HG02973 (cell line): ENCODE results near the gene COMP.

ENCODE experiments used
- ATAC-seq: cut with Tn5 transposase; IDR thresholded peaks from one replicate; pipeline ENCODE4 v1.9.1; 2021; ENCODE audit warnings: moderate library complexity; ENCODE audit not compliant: unreplicated experiment

Gene COMP

DNA sequence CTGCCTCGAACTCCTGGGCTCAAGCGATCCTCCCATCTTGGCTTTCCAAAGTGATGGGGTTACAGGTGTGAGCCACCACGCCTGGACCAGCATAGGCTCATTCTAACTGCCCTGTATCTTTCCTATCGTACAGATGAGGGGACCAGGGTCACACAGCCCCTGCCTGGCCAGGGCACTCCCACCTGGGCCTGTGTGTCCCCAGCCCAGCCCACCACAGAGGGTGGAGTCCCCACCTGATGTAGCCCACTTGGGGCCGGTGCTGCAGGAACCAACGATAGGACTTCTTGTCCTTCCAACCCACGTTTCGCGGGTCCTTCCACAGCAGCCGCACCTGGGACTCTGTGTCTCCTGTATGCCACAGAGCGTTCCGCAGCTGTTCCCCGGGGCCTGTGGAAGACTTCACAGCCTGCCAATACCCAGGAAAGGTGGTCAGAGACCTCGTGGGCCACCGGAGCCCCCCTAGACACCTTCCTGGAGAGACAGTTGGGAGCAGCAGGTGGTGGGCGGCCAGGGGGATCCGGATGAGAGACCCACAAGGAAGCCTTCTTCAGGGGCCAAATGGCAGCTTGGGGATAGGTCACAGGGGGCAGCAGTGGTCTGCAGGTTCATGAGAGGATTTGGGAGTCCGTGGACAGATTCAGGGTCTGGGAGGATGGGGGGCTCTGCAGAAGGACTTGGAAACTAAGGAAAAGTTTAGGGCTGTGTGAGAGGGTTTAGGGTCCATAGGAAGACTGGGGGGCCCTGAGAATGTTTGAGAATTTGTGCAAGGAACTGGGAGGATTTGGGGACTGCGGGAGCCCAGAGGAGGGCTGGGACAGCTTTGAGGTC is 6.9 kb downstream of the COMP start:
- no peak for ATAC-seq

DNA sequence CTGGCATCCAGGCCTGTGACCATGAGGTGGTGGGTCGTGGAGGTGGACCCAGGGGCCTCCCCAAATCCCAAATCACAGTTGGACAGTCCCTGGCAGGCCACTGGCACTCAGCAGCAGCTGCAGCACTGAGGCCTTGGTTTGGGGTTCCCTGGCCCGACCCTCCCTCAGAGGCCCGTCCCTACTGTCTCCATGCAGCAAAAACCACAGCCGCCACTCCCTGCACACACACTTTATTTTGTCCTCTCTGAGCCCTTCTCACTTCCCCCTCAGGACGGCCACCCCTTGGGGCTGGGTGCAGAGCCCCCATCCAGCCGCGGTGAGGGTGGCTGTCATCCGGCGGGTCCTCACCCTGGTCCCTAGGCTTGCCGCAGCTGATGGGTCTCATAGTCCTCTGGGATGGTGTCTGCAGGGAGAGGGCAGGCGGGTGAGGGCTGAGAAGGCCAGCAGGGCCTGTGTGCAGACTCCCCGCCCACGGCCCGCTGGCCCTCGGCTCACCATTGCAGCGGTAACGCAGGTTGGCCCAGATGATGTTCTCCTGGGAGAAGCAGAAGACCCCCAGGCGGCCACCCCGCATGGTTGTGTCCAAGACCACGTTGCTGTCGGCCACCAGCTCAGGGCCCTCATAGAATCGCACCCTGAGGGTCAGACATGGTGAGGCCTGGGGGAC is 8.4 kb downstream of the COMP start:
- no peak for ATAC-seq

DNA sequence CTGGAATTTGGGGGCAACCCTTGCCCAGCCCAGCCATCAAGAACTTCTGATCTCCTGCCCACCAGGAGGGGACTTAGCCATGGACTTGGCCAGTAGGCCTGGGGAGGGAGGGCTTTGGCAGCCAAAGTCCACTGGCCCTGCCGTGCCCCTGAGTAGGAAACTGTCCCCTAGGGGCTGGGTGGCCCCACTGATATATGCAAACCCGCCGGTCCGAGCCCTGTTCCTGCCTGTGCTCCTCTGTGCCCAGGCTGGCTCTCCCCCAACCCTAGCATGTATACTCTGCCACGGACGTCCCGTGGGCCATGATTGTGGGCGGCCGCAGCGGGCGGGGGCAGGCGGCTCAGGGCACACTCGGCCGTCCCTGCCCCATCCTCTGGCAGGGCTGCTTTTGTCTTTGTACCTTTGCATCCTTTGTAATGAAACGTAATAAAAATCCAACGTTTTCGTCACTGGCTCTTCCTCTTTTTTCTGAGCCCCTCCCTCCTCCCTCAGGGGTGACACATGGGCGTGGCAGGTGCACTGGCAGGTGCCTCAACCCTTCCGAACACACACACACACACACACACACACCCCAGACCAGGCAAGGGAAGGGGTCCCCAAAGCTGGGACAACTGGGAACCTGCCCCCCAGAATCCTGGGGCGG is 9.1 kb downstream of the COMP start:
- ATAC-seq = no peak

DNA sequence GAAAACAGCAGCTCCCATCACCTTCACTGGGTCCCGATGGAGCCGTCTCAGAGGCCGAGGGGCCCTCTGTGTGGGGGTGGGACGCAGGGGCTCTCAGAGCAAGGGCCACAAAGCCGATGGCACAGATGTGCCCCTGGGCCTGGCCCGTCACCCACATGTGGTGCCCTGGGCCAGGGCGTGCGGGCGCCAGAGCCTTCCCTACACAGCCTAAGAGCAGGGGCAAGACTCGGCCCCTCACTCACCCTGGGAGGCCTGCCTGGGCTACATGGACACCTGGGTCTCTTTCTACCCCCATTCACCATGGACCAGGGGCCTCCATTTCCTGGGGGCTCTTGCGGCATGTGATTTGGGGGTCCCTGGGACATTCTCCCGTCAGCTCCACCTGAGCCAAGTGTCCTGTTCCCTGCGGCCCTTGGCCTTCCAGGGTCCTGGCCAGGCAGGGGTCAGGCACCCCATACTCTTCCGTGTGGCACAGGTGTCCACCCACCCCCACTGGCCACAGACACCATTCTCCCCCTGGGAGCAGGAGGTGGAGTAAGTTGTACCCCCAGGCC is 10.0 kb downstream of the COMP start:
- ATAC-seq = no peak

DNA sequence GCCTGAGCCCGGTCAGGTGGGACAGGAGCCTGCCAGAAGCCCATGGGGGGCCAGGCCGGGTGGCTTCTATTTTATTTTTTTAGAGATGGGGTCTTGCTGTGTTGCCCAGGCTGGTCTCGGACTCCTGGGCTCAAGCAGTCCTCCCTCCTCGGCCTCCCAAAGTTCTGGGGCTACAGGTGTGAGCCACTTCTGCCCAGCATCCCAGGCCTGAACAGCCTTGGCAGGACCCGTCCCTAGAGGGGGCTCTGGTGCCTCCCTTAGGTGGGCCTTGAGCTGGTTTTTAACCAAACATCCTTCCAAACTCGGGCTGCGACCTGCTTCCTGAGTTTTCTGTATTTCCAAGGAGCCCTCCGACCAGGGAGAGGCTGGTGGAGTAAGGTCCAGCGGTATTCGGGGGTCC is 10.5 kb downstream of the COMP start:
- no peak for ATAC-seq

DNA sequence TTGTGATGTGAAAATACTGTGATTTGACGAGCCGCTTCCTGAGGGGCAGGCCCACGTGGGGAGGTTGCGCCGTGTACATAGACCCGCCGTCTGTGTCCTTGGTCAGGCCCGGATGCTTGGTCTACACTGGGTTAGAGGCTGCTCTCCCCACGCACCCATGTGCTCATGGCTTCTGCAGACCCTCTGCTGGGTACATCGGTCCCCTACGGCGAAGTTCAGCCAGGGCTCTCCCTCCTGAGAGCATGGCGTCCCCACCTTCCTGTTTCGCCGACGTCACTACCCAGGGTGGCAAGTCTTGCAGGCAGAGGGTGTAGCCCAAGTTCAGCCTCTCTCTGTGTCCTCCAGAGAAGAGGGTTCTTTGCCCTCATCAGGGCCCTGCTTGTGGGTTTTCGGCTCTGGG is 11.0 kb downstream of the COMP start:
- no peak for ATAC-seq

DNA sequence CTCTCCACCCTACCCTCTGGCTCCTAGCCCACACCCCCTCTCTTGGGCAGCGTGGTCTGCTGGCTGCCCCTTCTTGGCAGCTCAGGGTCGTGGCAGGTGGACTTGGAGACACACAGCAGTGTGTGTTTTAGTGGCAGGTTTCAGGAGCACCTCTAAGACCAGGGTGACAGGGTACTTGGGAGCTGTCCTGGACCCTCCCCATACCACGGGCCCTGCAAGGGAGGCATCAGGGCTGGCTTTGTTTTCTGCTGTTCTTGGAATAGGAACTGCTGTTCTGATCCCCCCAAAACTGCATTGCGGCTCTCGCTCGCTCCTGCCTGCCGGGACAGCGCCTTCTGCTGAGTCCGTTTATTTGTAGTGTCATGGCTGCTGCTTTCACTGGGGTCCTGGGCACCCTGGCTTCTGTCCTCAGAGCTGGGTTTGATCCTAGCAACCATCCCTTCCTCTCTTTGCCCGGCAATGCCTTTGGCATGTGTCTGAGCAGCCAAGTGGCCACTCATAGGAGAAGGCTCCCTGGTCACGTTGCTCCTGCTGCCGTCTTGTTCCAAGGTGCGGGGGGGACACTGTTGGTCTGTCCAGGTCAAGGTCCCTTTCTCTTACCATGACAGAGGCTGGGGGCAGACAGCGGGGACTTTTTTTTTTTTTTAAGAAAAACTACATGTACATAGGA is 12.1 kb downstream of the COMP start:
- no peak for ATAC-seq

DNA sequence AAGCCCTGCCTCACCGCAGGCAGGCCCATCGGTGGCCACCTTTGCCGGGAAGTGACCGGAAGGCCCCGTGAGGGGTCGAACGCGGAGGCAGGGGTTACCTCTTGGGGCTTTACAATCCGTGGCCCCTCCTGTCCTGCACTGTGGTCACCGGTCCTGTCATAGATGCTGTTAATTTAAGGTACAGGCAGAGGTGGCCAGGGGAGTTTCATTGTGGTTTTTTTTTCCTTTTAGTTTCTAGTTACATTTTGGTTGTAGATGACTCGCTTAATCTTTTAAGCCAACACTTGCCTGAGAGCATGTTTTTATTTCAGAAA is 13.1 kb downstream of the COMP start:
- ATAC-seq = no peak

DNA sequence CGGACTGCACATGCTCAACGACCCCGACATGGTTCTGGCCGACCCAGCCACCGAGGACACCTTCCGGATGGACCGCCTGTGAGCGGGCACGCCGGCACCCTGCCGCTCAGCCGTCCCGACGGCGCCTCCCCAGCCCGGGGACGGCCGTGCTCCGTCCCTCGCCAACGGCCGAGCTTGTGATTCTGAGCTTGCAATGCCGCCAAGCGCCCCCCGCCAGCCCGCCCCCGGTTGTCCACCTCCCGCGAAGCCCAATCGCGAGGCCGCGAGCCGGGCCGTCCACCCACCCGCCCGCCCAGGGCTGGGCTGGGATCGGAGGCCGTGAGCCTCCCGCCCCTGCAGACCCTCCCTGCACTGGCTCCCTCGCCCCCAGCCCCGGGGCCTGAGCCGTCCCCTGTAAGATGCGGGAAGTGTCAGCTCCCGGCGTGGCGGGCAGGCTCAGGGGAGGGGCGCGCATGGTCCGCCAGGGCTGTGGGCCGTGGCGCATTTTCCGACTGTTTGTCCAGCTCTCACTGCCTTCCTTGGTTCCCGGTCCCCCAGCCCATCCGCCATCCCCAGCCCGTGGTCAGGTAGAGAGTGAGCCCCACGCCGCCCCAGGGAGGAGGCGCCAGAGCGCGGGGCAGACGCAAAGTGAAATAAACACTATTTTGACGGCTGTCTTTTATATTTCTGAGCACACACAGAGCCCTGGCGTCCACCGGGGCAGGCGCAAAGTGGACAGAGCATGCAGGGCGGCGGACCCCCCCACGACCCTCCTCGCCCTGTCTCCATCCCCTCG is 13.6 kb downstream of the COMP start:
- ATAC-seq = no peak

DNA sequence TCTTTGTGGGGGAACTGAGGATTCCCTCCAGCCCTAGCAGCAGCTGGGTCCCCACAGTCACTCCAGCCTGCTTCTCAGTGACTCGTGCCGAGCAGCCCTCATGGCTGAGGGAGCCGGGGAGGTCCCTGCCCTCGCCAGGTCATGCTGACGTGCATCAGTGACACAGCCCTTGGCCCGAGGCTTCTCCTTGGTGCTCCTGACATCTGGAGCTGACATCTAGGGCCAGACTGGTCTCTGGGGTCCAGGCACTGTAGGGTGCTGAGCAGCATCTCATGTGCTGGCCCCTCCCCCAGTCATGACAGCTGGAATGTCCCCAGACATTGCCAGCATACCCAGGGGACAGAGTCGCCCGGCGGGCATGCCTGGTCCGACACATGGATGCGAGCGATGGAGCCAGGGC is 14.4 kb downstream of the COMP start:
- no peak for ATAC-seq

DNA sequence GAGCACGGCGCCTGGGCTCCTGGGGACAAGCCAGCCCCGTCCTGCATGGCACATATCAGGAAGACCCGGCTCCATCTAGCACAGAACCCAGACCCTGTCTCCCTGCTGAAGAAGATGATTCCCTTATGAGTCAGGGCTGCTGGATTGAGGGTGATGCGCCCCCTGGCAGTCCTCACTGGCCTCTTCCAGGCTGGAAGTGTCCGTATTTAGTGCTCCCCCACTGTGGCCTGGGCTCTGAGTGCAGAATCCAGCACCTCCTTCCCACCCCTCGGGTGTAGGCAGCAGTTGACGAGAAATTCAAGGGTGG is 14.9 kb downstream of the COMP start:
- no peak for ATAC-seq

DNA sequence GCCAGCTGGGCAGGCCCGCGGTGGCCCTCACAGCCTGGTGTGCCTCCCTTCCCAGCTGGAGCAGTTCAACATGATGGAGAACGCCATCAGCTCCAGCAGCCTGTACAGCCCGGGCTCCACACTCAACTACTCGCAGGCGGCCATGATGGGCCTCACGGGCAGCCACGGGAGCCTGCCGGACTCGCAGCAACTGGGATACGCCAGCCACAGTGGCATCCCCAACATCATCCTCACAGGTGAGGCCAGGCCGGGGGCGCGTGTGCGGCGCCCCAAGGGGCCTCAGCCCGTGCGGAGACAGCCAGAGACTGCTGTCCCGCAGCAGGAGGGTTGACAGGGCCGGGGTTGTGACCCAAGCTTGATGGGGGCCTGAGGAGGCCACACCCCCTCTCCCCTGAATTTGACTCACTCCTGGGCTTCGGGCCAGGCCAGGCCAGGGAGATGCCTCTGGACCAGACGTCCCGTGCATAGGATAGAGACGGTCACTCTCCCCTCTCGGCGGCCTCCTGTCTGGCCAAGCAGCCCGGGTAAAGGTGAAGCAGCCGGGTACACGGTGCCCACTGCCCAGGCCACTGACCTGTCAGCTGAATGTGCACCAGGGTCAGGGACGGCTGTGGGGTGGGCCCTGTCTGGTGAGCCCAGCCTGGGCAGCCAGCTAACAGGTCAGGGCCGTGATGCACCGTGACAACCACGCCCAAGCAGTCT is 15.4 kb downstream of the COMP start:
- ATAC-seq = no peak

DNA sequence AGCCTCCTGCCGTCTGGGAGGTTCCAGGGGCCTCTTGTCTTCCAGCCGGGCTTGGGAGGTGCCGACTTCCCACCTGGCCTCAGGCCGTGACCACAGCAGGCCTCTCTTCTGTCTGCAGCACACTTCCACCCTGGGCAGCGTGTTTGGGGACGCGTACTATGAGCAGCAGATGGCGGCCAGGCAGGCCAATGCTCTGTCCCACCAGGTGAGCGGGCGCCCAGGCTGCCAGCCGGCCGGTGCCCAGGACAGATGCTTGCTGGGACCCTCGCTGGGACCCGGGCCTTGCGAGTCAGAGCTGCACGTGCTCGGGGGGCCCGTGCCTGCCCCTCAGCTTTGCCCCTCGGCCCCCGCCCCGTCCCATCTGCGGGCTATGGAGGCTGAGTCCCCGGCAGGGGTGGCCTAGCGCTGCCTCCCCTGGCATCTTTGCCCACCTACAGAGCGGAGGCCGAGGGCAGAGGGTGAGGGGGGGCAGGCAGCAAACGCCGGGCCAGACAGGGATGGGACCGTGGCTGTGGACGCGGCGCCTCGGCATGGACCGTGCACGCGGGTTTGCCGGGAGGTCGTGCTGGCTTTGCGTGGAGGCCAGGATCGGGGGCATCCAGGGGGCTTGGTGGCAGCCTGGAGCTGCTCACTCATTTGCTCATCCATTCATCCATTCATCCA is 16.2 kb downstream of the COMP start:
- ATAC-seq = no peak

DNA sequence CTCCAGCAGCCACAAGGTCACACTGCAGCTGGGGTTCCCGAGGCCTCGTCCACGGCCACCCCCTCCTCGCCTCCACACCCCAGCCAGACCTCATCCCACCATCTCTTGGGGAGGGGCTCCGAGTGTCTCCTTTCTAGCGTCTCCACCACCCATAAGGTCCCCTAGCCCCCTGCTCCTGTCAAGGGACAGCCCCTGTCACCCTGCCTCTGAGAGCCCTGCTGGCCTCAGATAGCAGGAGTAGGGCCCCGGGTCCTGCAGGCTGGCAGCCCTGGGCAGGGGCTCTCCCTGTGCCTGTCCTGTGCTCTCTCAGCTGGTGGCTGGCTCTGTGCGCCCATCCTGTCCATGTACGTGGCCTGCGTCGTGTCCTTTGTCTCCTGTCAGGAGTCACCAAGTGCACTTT is 17.0 kb downstream of the COMP start:
- no peak for ATAC-seq

DNA sequence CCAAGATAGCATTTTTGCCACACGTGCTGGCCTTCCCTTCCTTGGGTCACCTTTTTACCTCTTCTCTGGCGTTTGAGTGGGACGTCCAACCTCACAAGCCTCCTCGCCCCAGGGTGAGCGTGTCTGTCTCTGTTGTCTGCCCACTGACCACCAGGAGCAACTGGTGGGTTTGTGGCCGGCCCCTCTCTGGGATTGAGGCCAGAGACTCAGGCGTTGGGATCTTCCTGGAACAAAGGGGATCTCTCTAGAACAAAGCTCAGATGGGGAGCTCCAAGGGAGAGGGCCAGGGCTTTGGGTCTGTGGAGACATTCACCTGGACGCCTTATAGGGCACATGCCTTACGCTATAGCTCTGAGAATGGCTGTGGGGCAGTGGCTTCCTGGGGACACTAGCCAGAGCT is 17.4 kb downstream of the COMP start:
- no peak for ATAC-seq

DNA sequence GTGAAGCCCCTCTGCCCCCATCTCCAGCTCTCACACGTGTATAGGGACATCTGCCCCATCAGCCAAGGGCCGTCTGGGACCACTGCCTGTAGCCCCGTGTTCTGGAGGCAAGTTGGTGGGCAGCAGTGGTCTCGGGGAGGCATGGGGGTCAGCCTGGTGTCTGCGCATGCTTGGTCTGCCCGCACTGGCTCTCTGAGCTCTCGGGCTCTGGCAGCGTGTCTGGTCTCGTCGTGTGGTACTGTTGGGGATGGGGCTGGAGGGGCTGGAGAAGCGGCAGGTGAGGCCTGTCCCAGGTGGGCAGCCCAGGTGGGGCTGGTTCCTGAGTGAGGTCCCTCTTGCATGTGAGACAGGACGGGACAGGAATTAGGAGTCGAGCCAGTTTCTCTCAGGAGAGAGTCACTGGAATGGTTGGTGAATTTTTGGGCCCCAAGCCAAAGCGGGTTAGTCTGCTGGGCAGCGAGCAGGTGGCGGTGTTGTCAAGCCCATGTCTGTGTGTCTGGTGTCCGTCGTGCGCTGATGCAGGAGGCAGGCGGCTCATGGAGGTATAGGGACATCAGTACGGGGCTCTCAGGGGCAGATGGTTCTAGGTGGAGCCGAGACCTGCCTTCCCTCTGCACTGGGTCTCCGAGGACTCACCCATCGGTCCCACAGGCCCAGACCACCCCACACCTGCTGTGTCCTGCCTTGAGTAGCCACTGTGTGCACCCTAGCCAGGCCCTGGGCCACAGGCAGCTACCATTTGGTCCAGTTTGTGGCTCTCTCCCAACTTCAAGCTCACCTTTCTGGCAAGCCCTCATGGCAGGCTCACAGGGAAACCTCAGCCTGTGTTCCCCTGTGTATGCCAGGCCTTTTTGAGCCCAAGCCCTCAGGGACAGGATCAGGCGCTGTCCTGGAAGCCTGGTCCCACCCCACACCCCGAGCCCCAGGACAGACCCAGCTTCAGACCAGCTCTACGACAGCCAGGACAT is 18.2 kb downstream of the COMP start:
- no peak for ATAC-seq

DNA sequence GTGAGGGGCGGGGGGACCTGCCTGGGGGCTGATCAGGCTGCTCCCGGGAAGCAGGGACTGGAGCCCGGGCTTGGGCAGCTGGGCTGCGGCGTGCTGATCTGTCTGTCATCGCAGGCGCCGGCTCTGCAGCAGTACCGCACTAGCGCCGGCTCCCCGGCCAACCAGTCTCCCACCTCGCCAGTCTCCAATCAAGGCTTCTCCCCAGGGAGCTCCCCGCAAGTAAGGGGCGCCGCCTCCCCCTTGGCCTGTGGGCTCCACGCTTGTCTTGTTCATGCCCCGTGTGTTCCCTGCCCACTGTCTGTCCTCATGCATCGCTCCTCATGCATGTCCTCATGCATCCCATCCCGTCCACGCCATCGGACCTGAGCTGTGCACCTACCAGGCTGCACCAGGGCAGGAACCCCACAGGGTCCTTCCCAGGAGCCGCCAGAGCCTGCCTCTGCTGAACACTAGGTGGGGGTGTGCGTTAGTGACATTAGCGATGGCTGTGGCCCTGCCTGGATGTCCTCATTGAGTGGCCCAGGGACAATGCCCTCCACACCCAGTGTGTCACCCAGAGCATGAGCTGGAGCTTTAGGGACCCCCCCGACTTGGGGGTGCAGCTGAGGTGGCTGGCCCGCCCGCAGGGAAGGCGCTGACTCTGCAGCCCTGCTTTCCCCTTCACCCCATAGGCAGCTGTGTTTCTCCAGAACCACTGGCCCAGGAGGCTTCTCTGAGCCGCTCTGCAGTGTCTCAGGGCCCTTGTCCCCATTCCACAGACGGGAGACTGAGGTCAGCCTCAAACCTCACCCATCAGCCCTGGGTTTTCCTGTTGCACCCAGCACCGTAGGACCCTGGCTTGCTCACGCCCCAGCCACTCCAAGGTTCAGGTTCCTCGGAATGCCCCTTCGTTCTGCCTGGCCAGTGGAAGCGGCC is 19.5 kb downstream of the COMP start:
- no peak for ATAC-seq
